ENCODE results near the gene CAMKK1.

The CAMKK1 gene

GRCh38 chr17:3917391-3917931 lies 24.6 kb upstream of the CAMKK1 start:
- no peak for DNase-seq

- DNase-seq, result no peak
Observed at GRCh38 chr17:3916825-3917224, 24.0 kb upstream of the CAMKK1 start.

- DNase-seq, result peak; percentile 57
Observed at GRCh38 chr17:3915995-3916696, 23.3 kb upstream of the CAMKK1 start, which contains the start of gene P2RX1. P2RX1 (minus strand) TSS chr17:3916465; CDS start chr17:3916225, 240 bp downstream.

GRCh38 chr17:3915581-3915994 lies 22.7 kb upstream of the CAMKK1 start:
- no peak for DNase-seq

GRCh38 chr17:3914312-3914670 lies 21.4 kb upstream of the CAMKK1 start:
- DNase-seq, result no peak

GRCh38 chr17:3913531-3914311 lies 20.9 kb upstream of the CAMKK1 start:
- peak; percentile 81 for DNase-seq

- no peak for DNase-seq
Observed at GRCh38 chr17:3912827-3913226, 20.0 kb upstream of the CAMKK1 start.

- DNase-seq, result peak; percentile 80
Observed at GRCh38 chr17:3911271-3912053, 18.6 kb upstream of the CAMKK1 start.

- DNase-seq, result no peak
Observed at GRCh38 chr17:3910420-3911270, 17.8 kb upstream of the CAMKK1 start.

GRCh38 chr17:3909257-3909656 lies 16.4 kb upstream of the CAMKK1 start:
- DNase-seq, result no peak

GRCh38 chr17:3907483-3908216 lies 14.8 kb upstream of the CAMKK1 start:
- no peak for DNase-seq

GRCh38 chr17:3906881-3907280 lies 14.0 kb upstream of the CAMKK1 start:
- no peak for DNase-seq

GRCh38 chr17:3905017-3905520 lies 12.2 kb upstream of the CAMKK1 start:
- DNase-seq, result no peak

GRCh38 chr17:3904501-3904900 lies 11.6 kb upstream of the CAMKK1 start:
- DNase-seq, result no peak

- no peak for DNase-seq
Observed at GRCh38 chr17:3903881-3904290, 11.0 kb upstream of the CAMKK1 start.

GRCh38 chr17:3903051-3903825 lies 10.4 kb upstream of the CAMKK1 start:
- DNase-seq, result no peak

- no peak for DNase-seq
Observed at GRCh38 chr17:3900646-3901045, 7.8 kb upstream of the CAMKK1 start.

GRCh38 chr17:3897731-3898130 lies 4.9 kb upstream of the CAMKK1 start:
- no peak for DNase-seq

GRCh38 chr17:3896968-3897235 lies 4.0 kb upstream of the CAMKK1 start:
- DNase-seq, result no peak

GRCh38 chr17:3896108-3896967 lies 3.5 kb upstream of the CAMKK1 start:
- DNase-seq, result no peak

Measured in CD4-positive, alpha-beta T cell treated with Interleukin-17A for 1 hour (primary cell).